ENCODE data around the gene AGO3. TPM values are rescaled to one million over a fixed set of nuclear protein-coding genes. Genes with fewer than 3 reads are reported as not detected.

The AGO3 gene
- total RNA-seq, 1 experiment from 2014 or later: 26.9 TPM

- TF ChIP-seq REST (IDR thresholded peaks at IDR 0.05; ENCODE audit: low read depth) (no peak), YY1 (IDR thresholded peaks at IDR 0.05; ENCODE audit: extremely low read depth, insufficient replicate concordance, low read depth, low read length) (no peak), SP1 (IDR thresholded peaks at IDR 0.05; ENCODE audit: low read depth) (no peak), RAD21 (IDR thresholded peaks at IDR 0.05; ENCODE audit: low read depth) (no peak), ZNF274 (IDR thresholded peaks at IDR 0.05; ENCODE audit: low read depth, low read length) (no peak), EGR1 (IDR thresholded peaks at IDR 0.05; ENCODE audit: low read depth) (no peak)
- TF ChIP-seq, protein P1, sequence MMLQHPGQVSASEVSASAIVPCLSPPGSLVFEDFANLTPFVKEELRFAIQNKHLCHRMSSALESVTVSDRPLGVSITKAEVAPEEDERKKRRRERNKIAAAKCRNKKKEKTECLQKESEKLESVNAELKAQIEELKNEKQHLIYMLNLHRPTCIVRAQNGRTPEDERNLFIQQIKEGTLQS (IDR thresholded peaks at IDR 0.05): no peak
- TF ChIP-seq, protein P2, sequence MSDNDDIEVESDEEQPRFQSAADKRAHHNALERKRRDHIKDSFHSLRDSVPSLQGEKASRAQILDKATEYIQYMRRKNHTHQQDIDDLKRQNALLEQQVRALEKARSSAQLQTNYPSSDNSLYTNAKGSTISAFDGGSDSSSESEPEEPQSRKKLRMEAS (IDR thresholded peaks at IDR 0.05): no peak
These were observed 85.8 kb downstream of the AGO3 start (continued) for GRCh38 chr1:36016686-36017085.

DNA sequence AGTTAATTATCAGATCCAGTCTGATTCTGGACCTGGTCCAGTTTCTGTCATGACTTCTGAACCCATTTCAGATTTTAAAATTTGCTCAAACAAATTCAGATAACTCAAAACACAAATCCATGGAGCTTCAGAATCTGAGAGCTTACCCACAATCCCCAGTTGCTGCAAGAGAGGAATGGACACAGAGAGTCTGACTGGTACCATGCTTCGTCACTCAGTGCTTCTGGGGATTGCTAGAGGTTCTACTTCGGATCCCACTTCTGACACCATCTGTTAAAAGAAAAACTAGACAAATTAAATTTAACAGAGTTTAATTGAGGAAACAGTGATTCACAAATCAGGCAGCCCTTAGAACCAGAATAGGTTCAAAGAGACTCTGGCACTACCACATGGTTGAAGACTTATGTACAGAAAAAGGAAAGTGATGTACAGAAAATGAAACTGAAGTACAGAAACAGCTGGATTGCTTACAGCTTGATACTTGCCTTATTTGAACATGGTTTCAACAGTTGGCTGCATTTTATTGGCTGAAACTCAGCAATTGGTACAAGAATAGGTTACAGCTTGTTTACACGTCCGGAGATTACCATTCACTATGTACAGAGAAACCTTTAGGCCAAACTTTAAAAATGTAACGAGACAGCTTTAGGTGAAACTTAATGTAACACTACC, 92.3 kb downstream of the AGO3 start:
- ATAC-seq: no peak
- H3K4me3 ChIP-seq (replicated peaks in 1 of 2; ENCODE audit: low read depth in 1 of 2, low read length in 2 of 2): no peak overlapping the region
- TF ChIP-seq ZFX (IDR thresholded peaks at IDR 0.05) (no peak), ELF1 (IDR thresholded peaks at IDR 0.05; ENCODE audit: borderline replicate concordance, low read depth) (no peak), POLR2A (IDR thresholded peaks at IDR 0.05; ENCODE audit: borderline replicate concordance, extremely low read depth, insufficient read depth, insufficient read length) (no peak), CBX3 (IDR thresholded peaks at IDR 0.05; ENCODE audit: low read depth) (no peak), EZH2 (IDR thresholded peaks at IDR 0.05) (no peak), SP1 (IDR thresholded peaks at IDR 0.05; ENCODE audit: low read depth) (no peak), REST (IDR thresholded peaks at IDR 0.05; ENCODE audit: low read depth) (no peak), CEBPB (IDR thresholded peaks at IDR 0.05; ENCODE audit: low read depth) (no peak), SIN3A (IDR thresholded peaks at IDR 0.05; ENCODE audit: low read depth) (no peak)
- TF ChIP-seq, protein P2 (IDR thresholded peaks at IDR 0.05): no peak

More for the DNA sequence above, 92.3 kb downstream of the AGO3 start:
- no peaks in the 10 kb centered on the region for H3K4me1 ChIP-seq (ENCODE audit: control insufficient read depth in 1 of 2, insufficient read depth in 2 of 2, low read length in 2 of 2)
- ChIA-PET CTCF (no interaction called here), RAD21 (ENCODE audit: low non-redundant PET in 1 of 2, low total read pairs in 2 of 2, uncharacterized antibody in 2 of 2, unreplicated experiment in 2 of 2) (no interaction called here), POLR2A (no interaction called here)
- peaks cover 0 to 14% of the 10 kb centered on the region in 2 experiments; a peak in 2 of 4 replicates for H3K36me3 ChIP-seq (ENCODE audit: control insufficient read depth in 1 of 2, insufficient read depth in 2 of 2, low read length in 2 of 2)
- no peaks in the 10 kb centered on the region for H3K27me3 ChIP-seq (ENCODE audit: insufficient read depth, low read length)
- no peak overlapping the region for H3K4me2 ChIP-seq (ENCODE audit: low read length)
- H3K9ac ChIP-seq (ENCODE audit: low read length): no peak overlapping the region
- no peak overlapping the region for H3K27ac ChIP-seq (ENCODE audit: low read depth, low read length)
- no peak overlapping the region for H2AFZ ChIP-seq (ENCODE audit: low read depth, low read length, poor library complexity, severe bottlenecking)
- H3K9me3 ChIP-seq (ENCODE audit: control insufficient read depth in 1 of 2, insufficient read depth in 1 of 2, low read depth in 1 of 2, low read length in 2 of 2): no peaks in the 10 kb centered on the region
- H3K9me2 ChIP-seq (ENCODE audit: insufficient read depth): no peaks in the 10 kb centered on the region
- BruUV-seq (replicated peaks): no TSS peak
- no peaks in the 10 kb centered on the region for H3K79me2 ChIP-seq (ENCODE audit: insufficient read depth, low read length)
- DNase-seq (ENCODE audit: low read depth, low spot score): no peak
- no peaks in the 10 kb centered on the region for H4K20me1 ChIP-seq (ENCODE audit: insufficient read depth)
- intact Hi-C loops (cut with micrococcal nuclease): no loop called here

Data from HCT116 (cell line).